Small intestine (tissue), 7 donors: ENCODE results near the gene CCK. TPM values are rescaled to one million over a fixed set of nuclear protein-coding genes. Genes with fewer than 3 reads are reported as not detected.

Source experiments
- DNase-seq, 2 donors: peaks; one replicate each; pipeline versions ENCODE4 v3.0.0 to v3.0.0-alpha.2; 2013
- FAIRE-seq: peaks from 2 replicates; lab custom pipeline; 2012; peaks lifted over from hg19 to GRCh38; lab: Jason Lieb, UNC
- H3K27ac ChIP-seq, 3 donors: one replicate each; pipeline ENCODE4 v1.5.1; 2013; ENCODE audit warnings: low read length in 2 of 3, mild to moderate bottlenecking in 2 of 3, control low read depth in 1 of 3, inconsistent platforms in 1 of 3, low read depth in 1 of 3, moderate library complexity in 1 of 3
- H3K27me3 ChIP-seq, 3 donors: one replicate each; pipeline ENCODE4 v1.6.1; 2013; ENCODE audit warnings: low read length in 3 of 3, inconsistent platforms in 1 of 3; ENCODE audit not compliant: control insufficient read depth in 3 of 3, insufficient read depth in 3 of 3
- H3K36me3 ChIP-seq, 3 donors: one replicate each; pipeline ENCODE4 v1.6.1; 2013; ENCODE audit warnings: low read length in 3 of 3, inconsistent platforms in 1 of 3, low read depth in 1 of 3, mild to moderate bottlenecking in 1 of 3, moderate library complexity in 1 of 3; ENCODE audit not compliant: control insufficient read depth in 3 of 3, insufficient read depth in 2 of 3
- H3K4me1 ChIP-seq, 3 donors: one replicate each; pipeline ENCODE4 v1.6.1; 2013; ENCODE audit warnings: low read length in 2 of 3, inconsistent platforms in 1 of 3, low read depth in 1 of 3, mild to moderate bottlenecking in 1 of 3, moderate library complexity in 1 of 3; ENCODE audit not compliant: control insufficient read depth in 3 of 3, insufficient read depth in 2 of 3
- H3K4me3 ChIP-seq, 3 donors: one replicate each; pipeline ENCODE4 v1.5.1; 2013; ENCODE audit warnings: low read length in 3 of 3, control low read depth in 1 of 3, inconsistent platforms in 1 of 3, low read depth in 1 of 3, mild to moderate bottlenecking in 1 of 3, moderate library complexity in 1 of 3
- H3K9me3 ChIP-seq, 2 donors: one replicate each; pipeline ENCODE4 v1.6.1; 2013; ENCODE audit warnings: low read depth in 1 of 2, low read length in 1 of 2; ENCODE audit not compliant: control insufficient read depth in 2 of 2, insufficient read depth in 1 of 2
- WGBS, 3 donors: extraction: QIAGEN DNeasy Blood & Tissue Kit; methylation state at CpG; one replicate each; pipeline ENCODE4 v1.1.7; 2013; 5-methylcytosine and 5-hydroxymethylcytosine counted together
- polyA plus RNA-seq, 4 donors: library from polyadenylated mRNA; stranded (reverse) in 3 of 4; unstranded in 1 of 4; fragments of 200-250 nt in 3 of 4; fragments of 120-200 nt in 1 of 4; gene quantifications; one replicate each; pipeline versions ENCODE4 v1.2.1 to v1.2.3, GENCODE V29; 2013
- donor health status: healthy with polysubstance abuse.
- donor health status: control.
- donor health status: control.
- donor health status: Bipolar disorder and iron deficiency.
- donor health status: healthy.

Gene CCK
- polyA plus RNA-seq, 4 donors: 0.89 to 44.9 (median 22.9) TPM

DNA sequence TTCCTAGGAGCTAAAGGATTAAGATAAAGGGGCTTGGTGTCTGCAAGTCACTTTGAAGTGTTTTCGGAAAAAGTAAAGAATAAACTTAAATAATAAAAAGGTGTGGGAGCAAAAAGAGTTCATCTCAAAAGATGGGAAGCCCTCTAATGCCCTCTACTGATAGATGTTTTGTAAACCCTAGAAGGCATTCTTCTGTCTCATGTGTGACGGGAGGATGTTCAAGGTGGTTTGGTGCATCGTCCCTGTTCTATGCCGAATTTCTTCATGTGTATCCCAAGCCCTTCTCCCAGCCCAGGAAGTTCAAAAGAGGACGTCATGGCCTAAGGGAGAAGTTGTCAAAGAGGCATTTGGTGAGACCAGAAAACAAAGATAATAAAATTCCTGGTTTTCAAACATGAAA lies 37.2 kb downstream of the CCK start:
- Histone ChIP-seq H3K27me3 (no peaks in the 10 kb centered on the region), H3K36me3 (peaks cover under 1 to 6% (median 2%) of the 10 kb centered on the region in 3 donors), H3K9me3 (no peaks in the 10 kb centered on the region), H3K27ac (no peak overlapping the region), H3K4me3 (no peak overlapping the region), H3K4me1 (no peaks in the 10 kb centered on the region)
- no peak for DNase-seq
- no peak for FAIRE-seq
- 41 to 55% (median 54%) methylated on average over 5 of the region's 5 CpGs for WGBS, 3 donors

DNA sequence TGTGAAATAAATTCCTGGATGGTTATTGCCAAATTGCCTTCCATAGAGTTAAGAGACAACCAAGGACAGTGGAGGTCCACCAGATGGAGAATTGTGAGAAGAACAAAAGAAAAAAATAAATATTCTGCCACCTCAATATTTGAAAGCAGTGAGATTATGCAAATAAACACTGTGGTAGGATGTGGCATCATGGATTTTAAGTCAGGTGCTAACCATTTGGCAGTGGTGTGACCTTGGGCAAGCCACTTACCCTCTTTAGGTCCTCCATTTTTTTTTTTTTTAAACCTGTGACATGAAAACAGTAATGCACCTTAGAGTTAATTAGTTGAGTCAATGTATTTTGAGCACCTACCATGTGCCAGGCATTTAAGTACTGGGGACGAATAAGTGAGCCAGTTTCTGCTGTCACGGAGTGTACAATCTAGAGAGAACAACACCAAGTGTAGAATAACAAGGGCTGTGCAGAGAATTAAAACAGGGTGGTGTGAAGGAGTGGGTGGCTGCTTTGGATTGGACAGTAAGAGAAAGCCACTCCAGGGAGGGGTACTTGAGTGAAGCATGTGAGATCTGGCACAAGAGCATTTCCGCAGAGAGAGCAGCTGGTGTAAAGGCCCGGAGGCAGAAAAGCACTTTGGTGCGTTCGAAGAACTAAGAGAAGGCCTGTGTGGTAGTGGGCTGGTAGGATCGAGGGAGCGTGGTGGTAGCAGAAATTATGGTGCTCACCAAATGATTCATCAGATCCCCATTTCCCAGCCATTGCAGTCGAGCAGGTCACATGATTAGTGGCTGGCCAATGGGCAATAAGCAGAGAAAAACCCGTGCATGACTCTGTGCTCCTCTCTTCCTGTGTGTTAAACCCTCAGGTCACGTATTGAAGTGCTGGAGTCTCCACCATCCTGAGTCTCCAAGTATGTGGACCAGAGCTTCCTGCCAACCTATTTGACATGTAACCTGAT lies 39.2 kb downstream of the CCK start:
- no peak overlapping the region for H3K4me3 ChIP-seq
- FAIRE-seq: no peak
- 80 to 82% (median 81%) methylated on average over 11 of the region's 11 CpGs for WGBS, 3 donors

GRCh38 chr3:42225486-42226363 lies 40.3 kb downstream of the CCK start:
- H3K27me3 ChIP-seq: no peaks in the 10 kb centered on the region
- no peaks in the 10 kb centered on the region for H3K4me1 ChIP-seq
- FAIRE-seq: no peak
- H3K36me3 ChIP-seq: peaks cover 11 to 32% (median 15%) of the 10 kb centered on the region in 3 donors
- 77 to 94% (median 94%) methylated on average over 5 of the region's 5 CpGs for WGBS, 3 donors
- DNase-seq: no peak
- H3K27ac ChIP-seq: no peak overlapping the region
- no peaks in the 10 kb centered on the region for H3K9me3 ChIP-seq
- no peak overlapping the region for H3K4me3 ChIP-seq

More for the DNA sequence above, 39.2 kb downstream of the CCK start:
- Histone ChIP-seq H3K9me3 (no peaks in the 10 kb centered on the region), H3K27me3 (no peaks in the 10 kb centered on the region), H3K27ac (no peak overlapping the region), H3K4me1 (no peaks in the 10 kb centered on the region), H3K36me3 (peaks cover 11 to 25% (median 15%) of the 10 kb centered on the region in 3 donors)
- DNase-seq: no peak

DNA sequence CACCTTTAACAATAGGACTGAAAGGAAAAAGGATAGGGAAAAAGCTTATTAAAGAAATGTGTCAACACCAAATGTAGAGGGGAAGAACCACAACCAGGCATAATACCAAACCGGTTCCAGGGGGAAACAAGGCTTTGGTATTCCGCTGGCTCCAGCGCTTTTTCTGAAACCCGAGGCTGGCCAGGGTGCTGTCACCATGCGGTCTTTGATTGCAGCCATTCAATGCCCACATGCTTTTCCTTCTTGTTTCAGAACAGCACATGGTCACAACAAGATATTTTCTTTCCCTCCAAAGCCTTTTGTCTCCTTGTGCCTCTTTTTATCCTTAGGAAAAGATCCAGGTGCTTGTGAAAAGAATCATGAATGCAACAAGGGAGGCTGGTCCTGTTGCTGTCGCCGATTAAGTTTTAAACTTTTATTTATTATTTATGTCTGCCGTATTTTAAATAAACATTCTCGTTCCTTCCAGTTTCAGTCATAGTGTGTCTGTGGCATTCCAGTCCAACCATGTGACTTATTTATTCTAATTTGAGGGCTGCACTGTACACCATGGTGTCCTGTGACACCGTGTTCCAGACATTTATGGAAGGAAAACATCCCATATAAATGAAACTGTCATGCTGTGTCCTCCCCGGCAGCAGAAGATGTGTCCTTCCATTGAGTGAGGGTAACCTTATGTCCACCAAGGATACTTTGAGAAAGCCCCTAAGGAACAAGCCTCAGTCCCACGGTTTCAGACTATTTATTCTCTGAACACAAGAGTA lies 41.1 kb downstream of the CCK start:
- Histone ChIP-seq H3K4me1 (no peaks in the 10 kb centered on the region), H3K4me3 (no peak overlapping the region), H3K9me3 (no peaks in the 10 kb centered on the region), H3K36me3 (peaks cover 11 to 41% (median 18%) of the 10 kb centered on the region in 3 donors), H3K27ac (no peak overlapping the region), H3K27me3 (no peaks in the 10 kb centered on the region)
- DNase-seq (no peak), FAIRE-seq (no peak)
- 70 to 86% (median 77%) methylated on average over 12 of the region's 12 CpGs for WGBS, 3 donors

DNA sequence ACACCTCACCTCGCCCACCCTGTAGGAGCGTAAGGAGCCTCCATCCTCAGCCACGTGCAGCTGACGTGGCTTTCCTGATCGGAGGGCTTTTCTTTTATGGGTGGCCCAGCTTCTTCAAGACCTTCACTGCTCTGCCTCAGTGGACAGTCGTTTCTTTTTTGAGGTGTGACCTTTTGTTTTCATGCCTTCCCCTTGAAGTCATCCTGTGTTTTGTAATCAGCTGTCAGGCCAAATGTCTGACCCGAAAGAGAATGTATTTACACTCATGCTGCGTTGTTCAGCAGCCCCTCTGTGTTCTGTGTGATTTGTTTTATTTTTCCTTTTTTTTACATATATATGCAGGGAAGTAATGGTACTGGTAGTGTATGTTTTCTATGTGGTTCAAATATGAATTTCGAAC lies 41.8 kb downstream of the CCK start:
- WGBS, 3 donors: 81 to 87% (median 82%) methylated on average over 9 of the region's 9 CpGs
- no peak for DNase-seq
- no peak overlapping the region for H3K4me3 ChIP-seq
- peaks cover 13 to 47% (median 20%) of the 10 kb centered on the region in 3 donors for H3K36me3 ChIP-seq
- no peaks in the 10 kb centered on the region for H3K4me1 ChIP-seq
- no peak for FAIRE-seq
- H3K27me3 ChIP-seq: no peaks in the 10 kb centered on the region
- no peaks in the 10 kb centered on the region for H3K9me3 ChIP-seq
- H3K27ac ChIP-seq: no peak overlapping the region

DNA sequence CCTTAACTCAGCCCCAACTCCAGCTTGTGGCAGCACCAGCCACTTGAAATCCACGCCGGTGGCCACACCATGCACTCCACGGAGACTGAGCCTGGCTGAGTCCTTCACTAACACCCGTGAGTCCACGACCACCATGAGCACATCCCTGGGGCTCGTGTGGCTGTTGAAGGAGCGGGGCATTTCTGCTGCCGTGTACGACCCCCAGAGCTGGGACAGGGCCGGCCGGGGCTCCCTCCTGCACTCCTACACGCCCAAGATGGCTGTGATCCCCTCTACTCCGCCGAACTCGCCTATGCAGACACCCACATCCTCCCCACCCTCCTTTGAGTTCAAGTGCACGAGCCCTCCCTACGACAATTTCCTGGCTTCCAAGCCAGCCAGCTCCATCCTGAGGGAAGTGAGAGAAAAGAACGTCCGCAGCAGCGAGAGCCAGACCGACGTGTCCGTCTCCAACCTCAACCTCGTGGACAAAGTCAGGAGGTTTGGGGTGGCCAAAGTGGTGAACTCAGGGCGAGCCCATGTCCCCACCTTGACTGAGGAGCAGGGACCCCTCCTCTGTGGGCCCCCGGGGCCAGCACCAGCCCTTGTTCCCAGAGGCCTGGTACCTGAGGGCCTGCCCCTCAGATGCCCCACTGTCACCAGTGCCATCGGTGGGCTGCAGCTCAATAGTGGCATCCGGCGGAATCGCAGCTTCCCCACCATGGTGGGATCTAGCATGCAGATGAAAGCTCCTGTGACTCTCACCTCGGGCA lies 42.9 kb downstream of the CCK start:
- 93 to 94% (median 93%) methylated on average over 30 to 31 of the region's 31 CpGs for WGBS, 3 donors
- H3K27me3 ChIP-seq: no peaks in the 10 kb centered on the region
- no peak overlapping the region for H3K27ac ChIP-seq
- no peaks in the 10 kb centered on the region for H3K4me1 ChIP-seq
- no peak overlapping the region for H3K4me3 ChIP-seq
- H3K9me3 ChIP-seq: no peaks in the 10 kb centered on the region
- FAIRE-seq (no peak), DNase-seq (no peak)
- H3K36me3 ChIP-seq: peaks cover 20 to 54% (median 21%) of the 10 kb centered on the region in 3 donors

GRCh38 chr3:42220436-42221121 lies 45.4 kb downstream of the CCK start:
- DNase-seq (no peak), FAIRE-seq (no peak)
- Histone ChIP-seq H3K4me1 (no peaks in the 10 kb centered on the region), H3K36me3 (peaks cover 20 to 66% (median 29%) of the 10 kb centered on the region in 3 donors), H3K27me3 (no peaks in the 10 kb centered on the region), H3K9me3 (no peaks in the 10 kb centered on the region), H3K4me3 (no peak overlapping the region), H3K27ac (no peak overlapping the region)
- WGBS, 3 donors: 91 to 93% (median 92%) methylated on average over 17 of the region's 17 CpGs
